ENCODE results near the gene GOLM1. TPM values are rescaled to one million over a fixed set of nuclear protein-coding genes. Genes with fewer than 3 reads are reported as not detected.

Gene GOLM1
- total RNA-seq, 1 donor from 2014 or later = 3.7 TPM

GRCh38 chr9:86116425-86116824 lies 17.1 kb upstream of the GOLM1 start:
- TF ChIP-seq, protein P1, sequence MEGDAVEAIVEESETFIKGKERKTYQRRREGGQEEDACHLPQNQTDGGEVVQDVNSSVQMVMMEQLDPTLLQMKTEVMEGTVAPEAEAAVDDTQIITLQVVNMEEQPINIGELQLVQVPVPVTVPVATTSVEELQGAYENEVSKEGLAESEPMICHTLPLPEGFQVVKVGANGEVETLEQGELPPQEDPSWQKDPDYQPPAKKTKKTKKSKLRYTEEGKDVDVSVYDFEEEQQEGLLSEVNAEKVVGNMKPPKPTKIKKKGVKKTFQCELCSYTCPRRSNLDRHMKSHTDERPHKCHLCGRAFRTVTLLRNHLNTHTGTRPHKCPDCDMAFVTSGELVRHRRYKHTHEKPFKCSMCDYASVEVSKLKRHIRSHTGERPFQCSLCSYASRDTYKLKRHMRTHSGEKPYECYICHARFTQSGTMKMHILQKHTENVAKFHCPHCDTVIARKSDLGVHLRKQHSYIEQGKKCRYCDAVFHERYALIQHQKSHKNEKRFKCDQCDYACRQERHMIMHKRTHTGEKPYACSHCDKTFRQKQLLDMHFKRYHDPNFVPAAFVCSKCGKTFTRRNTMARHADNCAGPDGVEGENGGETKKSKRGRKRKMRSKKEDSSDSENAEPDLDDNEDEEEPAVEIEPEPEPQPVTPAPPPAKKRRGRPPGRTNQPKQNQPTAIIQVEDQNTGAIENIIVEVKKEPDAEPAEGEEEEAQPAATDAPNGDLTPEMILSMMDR (IDR thresholded peaks at IDR 0.05; ENCODE audit: borderline replicate concordance) = no peak
- no peak overlapping the region for H3K27ac ChIP-seq (replicated peaks)
- no peaks in the 10 kb centered on the region for H3K27me3 ChIP-seq (ENCODE audit: low read depth)
- no peak overlapping the region for H3K4me3 ChIP-seq
- no peaks in the 10 kb centered on the region for H3K36me3 ChIP-seq
- H3K4me1 ChIP-seq = no peaks in the 10 kb centered on the region
- no peaks in the 10 kb centered on the region for H3K9me3 ChIP-seq (replicated peaks)
- no peak for DNase-seq
- intact Hi-C loops (cut with micrococcal nuclease) = no loop called here

- H3K36me3 ChIP-seq = no peaks in the 10 kb centered on the region
- no peaks in the 10 kb centered on the region for H3K4me1 ChIP-seq
- intact Hi-C loops (cut with micrococcal nuclease) = no loop called here
- H3K9me3 ChIP-seq (replicated peaks) = no peaks in the 10 kb centered on the region
- DNase-seq = no peak
- TF ChIP-seq, protein P1 (IDR thresholded peaks at IDR 0.05; ENCODE audit: borderline replicate concordance) = no peak
- H3K27me3 ChIP-seq (ENCODE audit: low read depth) = no peaks in the 10 kb centered on the region
- no peak overlapping the region for H3K4me3 ChIP-seq
- no peak overlapping the region for H3K27ac ChIP-seq (replicated peaks)
Observed at GRCh38 chr9:86115886-86116285, 16.5 kb upstream of the GOLM1 start.

GRCh38 chr9:86112057-86112456 lies 12.7 kb upstream of the GOLM1 start:
- H3K36me3 ChIP-seq = no peaks in the 10 kb centered on the region
- H3K4me1 ChIP-seq = no peaks in the 10 kb centered on the region
- no peaks in the 10 kb centered on the region for H3K27me3 ChIP-seq (ENCODE audit: low read depth)
- no peak overlapping the region for H3K4me3 ChIP-seq
- no peaks in the 10 kb centered on the region for H3K9me3 ChIP-seq (replicated peaks)
- intact Hi-C loops (cut with micrococcal nuclease) = no loop called here
- no peak overlapping the region for H3K27ac ChIP-seq (replicated peaks)
- no peak for DNase-seq
- TF ChIP-seq, protein P1 (IDR thresholded peaks at IDR 0.05; ENCODE audit: borderline replicate concordance) = no peak

GRCh38 chr9:86102626-86103025 lies 3.3 kb upstream of the GOLM1 start:
- Histone ChIP-seq H3K4me1 (peaks cover 19% of the 10 kb centered on the region), H3K27ac (replicated peaks) (no peak overlapping the region), H3K4me3 (no peak overlapping the region), H3K36me3 (no peaks in the 10 kb centered on the region), H3K27me3 (ENCODE audit: low read depth) (peaks cover 1% of the 10 kb centered on the region), H3K9me3 (replicated peaks) (no peaks in the 10 kb centered on the region)
- TF ChIP-seq, protein P1 (IDR thresholded peaks at IDR 0.05; ENCODE audit: borderline replicate concordance) = no peak
- intact Hi-C loops (cut with micrococcal nuclease) = no loop called here
- DNase-seq = no peak

DNA sequence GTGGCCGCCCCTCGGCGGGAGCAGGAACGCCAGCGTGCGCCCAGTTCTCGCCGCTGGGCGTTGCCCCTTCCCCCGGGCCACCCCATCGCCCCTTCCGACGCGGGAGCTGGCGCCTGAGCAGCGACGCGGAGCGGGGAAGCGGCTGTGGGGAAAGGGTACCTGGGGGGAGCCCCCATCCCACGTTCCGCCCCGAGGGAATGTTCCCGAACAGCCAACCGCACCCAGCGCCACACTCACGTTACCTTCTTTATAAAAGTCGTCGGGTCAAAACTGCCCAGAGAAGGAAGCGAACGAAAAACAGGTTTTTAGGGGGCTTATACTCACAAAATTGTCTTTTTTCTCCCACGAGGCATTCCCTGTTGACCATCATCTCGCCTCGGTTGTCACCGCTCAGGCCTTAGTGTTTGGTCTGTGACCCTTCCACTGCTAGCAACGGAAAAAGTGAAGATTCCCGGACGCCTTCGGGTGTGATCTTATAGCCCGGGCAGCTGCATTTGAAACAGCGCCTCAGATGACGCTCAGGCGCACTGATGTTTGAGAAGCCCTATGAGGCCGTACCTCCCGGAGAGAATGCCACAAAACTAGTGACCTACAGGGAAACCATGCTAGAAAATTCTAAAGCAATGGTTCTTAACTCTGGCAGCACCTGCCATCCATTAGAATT lies 475 bp upstream of the GOLM1 start:
- TF ChIP-seq, protein P1 (IDR thresholded peaks at IDR 0.05; ENCODE audit: borderline replicate concordance) = no peak
- H3K27me3 ChIP-seq (ENCODE audit: low read depth) = peaks cover 14% of the 10 kb centered on the region
- no peaks in the 10 kb centered on the region for H3K9me3 ChIP-seq (replicated peaks)
- H3K4me1 ChIP-seq = peaks cover 21% of the 10 kb centered on the region
- intact Hi-C loops (cut with micrococcal nuclease) = no loop called here
- H3K36me3 ChIP-seq = no peaks in the 10 kb centered on the region
- peak; percentile 32 for DNase-seq
- H3K4me3 ChIP-seq = peak overlapping the region; percentile 88
- H3K27ac ChIP-seq (replicated peaks) = peak overlapping the region; percentile 76

Measured in left ventricle myocardium inferior (tissue), 1 donor.